Cardiac muscle cell (in vitro differentiated cells and primary cell): ENCODE measurements around the gene HAGHL. TPM values are rescaled to one million over a fixed set of nuclear protein-coding genes. Genes with fewer than 3 reads are reported as not detected.
A peak's percentile ranks its signal among the peaks of the same experiment; 100 is the strongest.
"Not testable (repeated sequence)": the region's sequence is repeated elsewhere in the genome, so short reads cannot be mapped to it uniquely, and the experiment has no call there.

ENCODE experiments used
- DNase-seq, 2 donors: peaks; one replicate each; pipeline versions ENCODE4 v3.0.0 to v3.0.0-alpha.2; 2010 to 2017; ENCODE audit warnings: low read depth in 1 of 2, low spot score in 1 of 2
- H3K27ac ChIP-seq: fragments of 200-600 bp; sonication (generic); 2 replicates; pipeline ENCODE4 v1.5.1; 2016
- H3K27me3 ChIP-seq: fragments of 200-600 bp; sonication (generic); 2 replicates; pipeline ENCODE4 v1.6.0; 2016; ENCODE audit warnings: control low read depth
- H3K36me3 ChIP-seq: fragments of 200-600 bp; sonication (generic); 2 replicates; pipeline ENCODE4 v1.5.1; 2016; ENCODE audit warnings: control low read depth
- H3K4me1 ChIP-seq: fragments of 200-600 bp; sonication (generic); 2 replicates; pipeline ENCODE4 v1.8.1; 2017; ENCODE audit warnings: low read depth, mild to moderate bottlenecking, mixed run types
- H3K4me3 ChIP-seq: fragments of 200-600 bp; sonication (generic); 2 replicates; pipeline ENCODE4 v1.5.1; 2016; ENCODE audit warnings: mild to moderate bottlenecking
- H3K9me3 ChIP-seq: fragments of 200-600 bp; sonication (generic); 2 replicates; pipeline ENCODE4 v1.5.1; 2017; ENCODE audit warnings: low read depth, mild to moderate bottlenecking, control low read depth
- CTCF ChIP-seq: IDR thresholded peaks from 2 replicates; pipeline ENCODE4 v1.5.1; 2012; ENCODE audit warnings: low read depth, mild to moderate bottlenecking, low read length
- polyA plus RNA-seq: library from polyadenylated mRNA; unstranded; fragments of >200 nt; fragmentation: Nextera tagmentation; extraction: Ambion mirVana; gene quantifications from 2 replicates; pipeline ENCODE4 v1.2.1, GENCODE V29; 2016
- total RNA-seq: library from RNA; depleted of rRNA; stranded (reverse); fragments of >200 nt; gene quantifications from 2 replicates; pipeline ENCODE4 v1.2.3, GENCODE V29; 2016

Gene HAGHL
- total and polyA plus RNA-seq, 2 experiments from 2014 or later, result 27.7 to 47.5 TPM

GRCh38 chr16:741986-742629 lies 15.2 kb downstream of the HAGHL start:
- Histone ChIP-seq H3K4me3 (no peak overlapping the region), H3K27me3 (no peaks in the 10 kb centered on the region), H3K4me1 (no peaks in the 10 kb centered on the region), H3K27ac (no peak overlapping the region), H3K9me3 (no peaks in the 10 kb centered on the region), H3K36me3 (no peaks in the 10 kb centered on the region)
- DNase-seq, result no peak
- no peak for TF ChIP-seq CTCF

GRCh38 chr16:742894-743293 lies 16.0 kb downstream of the HAGHL start:
- H3K4me3 ChIP-seq, DNase-seq, H3K36me3 ChIP-seq, H3K9me3 ChIP-seq, H3K27me3 ChIP-seq, H3K27ac ChIP-seq, H3K4me1 ChIP-seq: not testable (repeated sequence)

- H3K9me3 ChIP-seq, result no peaks in the 10 kb centered on the region
- no peaks in the 10 kb centered on the region for H3K27me3 ChIP-seq
- H3K4me1 ChIP-seq, result no peaks in the 10 kb centered on the region
- no peaks in the 10 kb centered on the region for H3K36me3 ChIP-seq
- DNase-seq, result no peak
- H3K4me3 ChIP-seq, result no peak overlapping the region
- no peak overlapping the region for H3K27ac ChIP-seq
- peak; percentile 12 for TF ChIP-seq CTCF
Measured at GRCh38 chr16:743794-744500, 17.0 kb downstream of the HAGHL start.

- Histone ChIP-seq H3K27ac (no peak overlapping the region), H3K36me3 (no peaks in the 10 kb centered on the region), H3K27me3 (no peaks in the 10 kb centered on the region), H3K4me3 (no peak overlapping the region), H3K9me3 (no peaks in the 10 kb centered on the region), H3K4me1 (no peaks in the 10 kb centered on the region)
- peak; percentile 15 for TF ChIP-seq CTCF
- peak in 1 of 2 donors; percentile 65 for DNase-seq
Measured at GRCh38 chr16:745739-746138, 18.8 kb downstream of the HAGHL start.

- no peak overlapping the region for H3K4me3 ChIP-seq
- H3K4me1 ChIP-seq, result no peaks in the 10 kb centered on the region
- no peaks in the 10 kb centered on the region for H3K9me3 ChIP-seq
- no peaks in the 10 kb centered on the region for H3K36me3 ChIP-seq
- H3K27me3 ChIP-seq, result no peaks in the 10 kb centered on the region
- no peak overlapping the region for H3K27ac ChIP-seq
- no peak for TF ChIP-seq CTCF
- no peak for DNase-seq
Measured at GRCh38 chr16:746637-747036, 19.7 kb downstream of the HAGHL start.

- no peak for TF ChIP-seq CTCF
- Histone ChIP-seq H3K9me3 (no peaks in the 10 kb centered on the region), H3K36me3 (no peaks in the 10 kb centered on the region), H3K27ac (no peak overlapping the region), H3K4me1 (peaks cover 3% of the 10 kb centered on the region), H3K4me3 (no peak overlapping the region), H3K27me3 (no peaks in the 10 kb centered on the region)
- no peak for DNase-seq
Measured at GRCh38 chr16:747978-748746, 21.3 kb downstream of the HAGHL start.
